Measurements from ENCODE around the gene HEYL. TPM values are rescaled to one million over a fixed set of nuclear protein-coding genes. Genes with fewer than 3 reads are reported as not detected.
"Not testable (repeated sequence)": the region's sequence is repeated elsewhere in the genome, so short reads cannot be mapped to it uniquely, and the experiment has no call there.

HEYL gene
- total RNA-seq, 4 donors from 2014 or later: 9.3 to 17.0 (median 11.5) TPM

DNA sequence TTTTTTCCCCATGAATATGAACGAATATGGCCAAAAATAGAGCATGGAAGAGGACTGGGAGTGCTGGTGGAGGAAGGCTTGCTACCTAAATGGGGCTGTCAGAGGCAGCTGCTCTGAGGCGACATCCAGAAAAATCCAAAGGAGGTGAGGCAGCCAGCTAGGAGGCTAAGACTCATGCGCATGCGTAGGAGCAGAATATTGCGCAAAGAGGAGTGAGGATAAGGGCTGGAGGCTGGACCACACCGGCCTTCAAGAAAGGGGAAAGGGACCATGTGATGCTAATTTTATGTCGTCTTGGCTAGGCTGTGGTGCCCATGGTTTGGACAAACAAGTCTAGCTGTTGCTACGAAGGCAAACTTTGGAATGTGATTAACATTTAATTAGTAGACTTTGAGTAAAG, 30.5 kb downstream of the HEYL start:
- Histone ChIP-seq H3K9me3 (no peaks in the 10 kb centered on the region), H3K27ac (no peak overlapping the region), H3K36me3 (no peaks in the 10 kb centered on the region), H3K4me3 (replicated peaks in 1 of 3) (no peak overlapping the region), H3K4me1 (peaks cover 0 to 7% of the 10 kb centered on the region in 2 donors), H3K27me3 (no peaks in the 10 kb centered on the region)
- no peak for DNase-seq
- 81 to 88% methylated on average over 8 of the region's 8 CpGs for WGBS, 2 donors
- intact Hi-C loops (cut with DNase I): loop anchor here (2.0 to 5.0 kb wide), 2 partner anchors 44 to 108 kb away; no protein-coding TSS in a partner anchor
- TF ChIP-seq, protein P1, sequence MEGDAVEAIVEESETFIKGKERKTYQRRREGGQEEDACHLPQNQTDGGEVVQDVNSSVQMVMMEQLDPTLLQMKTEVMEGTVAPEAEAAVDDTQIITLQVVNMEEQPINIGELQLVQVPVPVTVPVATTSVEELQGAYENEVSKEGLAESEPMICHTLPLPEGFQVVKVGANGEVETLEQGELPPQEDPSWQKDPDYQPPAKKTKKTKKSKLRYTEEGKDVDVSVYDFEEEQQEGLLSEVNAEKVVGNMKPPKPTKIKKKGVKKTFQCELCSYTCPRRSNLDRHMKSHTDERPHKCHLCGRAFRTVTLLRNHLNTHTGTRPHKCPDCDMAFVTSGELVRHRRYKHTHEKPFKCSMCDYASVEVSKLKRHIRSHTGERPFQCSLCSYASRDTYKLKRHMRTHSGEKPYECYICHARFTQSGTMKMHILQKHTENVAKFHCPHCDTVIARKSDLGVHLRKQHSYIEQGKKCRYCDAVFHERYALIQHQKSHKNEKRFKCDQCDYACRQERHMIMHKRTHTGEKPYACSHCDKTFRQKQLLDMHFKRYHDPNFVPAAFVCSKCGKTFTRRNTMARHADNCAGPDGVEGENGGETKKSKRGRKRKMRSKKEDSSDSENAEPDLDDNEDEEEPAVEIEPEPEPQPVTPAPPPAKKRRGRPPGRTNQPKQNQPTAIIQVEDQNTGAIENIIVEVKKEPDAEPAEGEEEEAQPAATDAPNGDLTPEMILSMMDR (IDR thresholded peaks at IDR 0.05): no peak
- no peak for TF ChIP-seq POLR2A (IDR thresholded peaks at IDR 0.05)

DNA sequence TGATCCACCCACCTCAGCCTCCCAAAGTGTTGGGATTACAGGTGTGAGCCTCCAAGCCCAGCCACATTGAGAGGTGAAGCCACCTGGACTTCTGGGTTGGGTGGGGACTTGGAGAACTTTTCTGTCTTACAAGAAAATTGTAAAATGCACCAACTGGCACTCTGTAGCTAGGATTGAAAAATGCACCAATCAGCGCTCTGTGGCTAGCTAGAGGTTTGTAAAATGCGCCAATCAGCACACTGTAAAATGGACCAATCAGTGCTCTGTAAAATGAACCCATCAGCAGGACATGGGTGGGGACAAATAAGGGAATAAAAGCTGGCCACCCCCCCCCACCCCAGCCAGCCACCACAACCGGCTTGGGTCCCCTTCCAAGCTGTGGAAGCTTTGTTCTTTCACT, 35.8 kb downstream of the HEYL start:
- H3K27ac ChIP-seq; DNase-seq; H3K36me3 ChIP-seq; H3K27me3 ChIP-seq; intact Hi-C loops (cut with DNase I); H3K4me1 ChIP-seq; H3K9me3 ChIP-seq; H3K4me3 ChIP-seq (replicated peaks in 1 of 3): not testable (repeated sequence)
- WGBS, 2 donors: 71 to 78% methylated on average over 3 of the region's 3 CpGs

DNA sequence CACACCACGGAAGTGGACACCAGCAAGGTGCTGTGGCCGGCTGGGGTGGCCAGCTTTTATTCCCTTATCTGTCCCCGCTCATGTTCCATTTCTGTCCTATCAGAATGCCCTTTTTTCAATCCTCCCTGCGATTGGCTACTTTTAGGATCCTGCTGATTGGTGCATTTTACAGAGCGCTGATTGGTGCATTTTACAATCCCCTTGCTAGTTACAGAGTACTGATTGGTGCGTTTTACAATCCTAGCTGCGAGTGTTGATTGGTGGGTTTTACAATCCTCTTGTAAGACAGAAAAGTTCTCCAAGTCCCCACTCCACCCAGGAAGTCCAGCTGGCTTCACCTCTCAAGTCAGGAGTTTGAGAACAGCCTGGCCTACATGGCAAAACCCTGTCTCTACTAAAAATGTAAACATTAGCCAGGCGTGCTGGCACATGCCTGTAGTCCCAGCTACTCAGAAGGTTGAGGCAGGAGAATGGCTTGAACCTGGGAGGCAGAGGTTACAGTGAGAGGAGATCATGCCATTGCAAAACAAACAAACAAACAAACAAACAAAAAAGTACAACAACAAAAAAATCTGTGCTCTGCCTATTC, 37.7 kb downstream of the HEYL start:
- intact Hi-C loops (cut with DNase I); H3K36me3 ChIP-seq; H3K9me3 ChIP-seq; H3K27ac ChIP-seq; H3K4me3 ChIP-seq (replicated peaks in 1 of 3); H3K27me3 ChIP-seq; H3K4me1 ChIP-seq; DNase-seq: not testable (repeated sequence)
- WGBS, 2 donors: 91 to 95% methylated on average over 8 of the region's 8 CpGs

DNA sequence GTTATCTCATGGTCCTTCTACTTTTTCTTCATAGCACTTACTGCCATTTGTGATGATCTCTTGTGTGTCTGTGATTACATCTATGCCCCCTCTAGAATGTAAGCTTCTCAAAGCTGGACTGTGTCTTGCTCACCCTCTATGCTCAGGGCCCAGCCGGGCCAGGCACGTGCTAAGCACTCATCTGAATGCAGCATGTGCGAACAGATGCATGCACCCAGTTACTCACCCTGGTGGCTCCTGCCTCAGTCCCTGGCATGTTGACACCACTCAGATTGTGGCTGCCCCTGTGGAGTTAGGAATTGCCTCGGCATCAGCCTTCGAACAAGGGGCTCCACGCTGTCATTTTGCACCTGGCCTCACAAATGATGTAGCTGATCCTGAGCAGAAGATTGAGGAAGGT, 43.3 kb downstream of the HEYL start:
- Histone ChIP-seq H3K4me1 (no peaks in the 10 kb centered on the region), H3K36me3 (no peaks in the 10 kb centered on the region), H3K4me3 (replicated peaks in 1 of 3) (no peak overlapping the region), H3K9me3 (no peaks in the 10 kb centered on the region), H3K27ac (no peak overlapping the region), H3K27me3 (no peaks in the 10 kb centered on the region)
- WGBS, 2 donors: 84 to 92% methylated on average over 4 to 6 of the region's 6 CpGs
- intact Hi-C loops (cut with DNase I): no loop called here
- no peak for DNase-seq
- TF ChIP-seq, protein P1 (IDR thresholded peaks at IDR 0.05): no peak
- TF ChIP-seq POLR2A (IDR thresholded peaks at IDR 0.05): no peak

DNA sequence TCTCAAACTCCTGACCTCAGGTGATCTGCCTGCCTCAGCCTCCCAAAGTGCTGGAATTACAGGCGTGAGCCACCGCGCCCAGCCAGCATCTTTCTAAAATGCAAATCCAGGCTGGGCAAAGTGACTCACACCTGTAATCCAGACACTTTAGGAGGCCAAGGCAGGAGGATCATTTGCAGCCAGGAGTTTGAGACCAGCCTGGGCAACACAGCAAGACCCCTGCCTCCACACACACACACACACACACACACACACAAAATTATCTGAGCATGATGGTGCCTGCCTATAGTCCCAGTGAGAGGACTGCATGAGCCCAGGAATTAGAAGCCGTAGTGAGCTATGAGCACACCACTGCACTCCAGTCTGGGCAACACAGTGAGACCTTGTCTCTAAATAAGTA, 46.1 kb downstream of the HEYL start:
- no peak for DNase-seq
- Histone ChIP-seq H3K27me3 (no peaks in the 10 kb centered on the region), H3K27ac (no peak overlapping the region), H3K9me3 (no peaks in the 10 kb centered on the region), H3K4me3 (replicated peaks in 1 of 3) (no peak overlapping the region), H3K4me1 (no peaks in the 10 kb centered on the region), H3K36me3 (no peaks in the 10 kb centered on the region)
- 92 to 98% methylated on average over 4 of the region's 4 CpGs for WGBS, 2 donors
- TF ChIP-seq POLR2A (IDR thresholded peaks at IDR 0.05): no peak
- TF ChIP-seq, protein P1 (IDR thresholded peaks at IDR 0.05): no peak
- intact Hi-C loops (cut with DNase I): no loop called here

DNA sequence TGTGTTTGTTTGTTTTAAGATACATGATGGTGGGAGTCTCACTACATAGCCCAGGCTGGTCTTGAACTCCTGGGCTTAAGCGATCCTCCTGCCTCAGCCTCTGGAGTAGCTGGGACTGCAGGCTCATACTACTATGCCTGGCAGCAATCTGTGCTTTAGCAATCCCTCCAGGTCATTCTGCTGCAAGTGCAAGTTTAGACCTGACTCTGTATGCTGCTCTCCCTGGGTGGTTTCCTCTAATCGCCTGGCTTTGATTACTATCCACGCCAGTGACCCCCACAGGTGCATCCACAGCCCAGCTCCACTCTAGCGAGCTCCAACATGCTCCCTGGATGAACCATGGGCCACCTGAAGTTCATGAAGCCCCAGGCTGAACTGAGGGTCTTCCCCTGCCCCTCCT, 47.4 kb downstream of the HEYL start:
- H3K27me3 ChIP-seq: no peaks in the 10 kb centered on the region
- no peaks in the 10 kb centered on the region for H3K9me3 ChIP-seq
- no peaks in the 10 kb centered on the region for H3K36me3 ChIP-seq
- H3K4me1 ChIP-seq: no peaks in the 10 kb centered on the region
- WGBS, 2 donors: 90 to 91% methylated on average over 4 of the region's 4 CpGs
- intact Hi-C loops (cut with DNase I): no loop called here
- no peak overlapping the region for H3K4me3 ChIP-seq (replicated peaks in 1 of 3)
- DNase-seq: no peak
- no peak for TF ChIP-seq POLR2A (IDR thresholded peaks at IDR 0.05)
- TF ChIP-seq, protein P1 (IDR thresholded peaks at IDR 0.05): no peak
- H3K27ac ChIP-seq: no peak overlapping the region

Data from thyroid gland (tissue), 4 donors.